NCI-H1694 treated with DMSO at 0.1 percent for 48 hours (cell line): Measurements from ENCODE around the gene CTDSP2.
"Not testable (repeated sequence)": the region's sequence is repeated elsewhere in the genome, so short reads cannot be mapped to it uniquely, and the experiment has no call there.

Experiments used
- DNase-seq: peaks from one replicate; lab custom pipeline; 2025; lab: John Stamatoyannopoulos, UW

CTDSP2 gene

DNA sequence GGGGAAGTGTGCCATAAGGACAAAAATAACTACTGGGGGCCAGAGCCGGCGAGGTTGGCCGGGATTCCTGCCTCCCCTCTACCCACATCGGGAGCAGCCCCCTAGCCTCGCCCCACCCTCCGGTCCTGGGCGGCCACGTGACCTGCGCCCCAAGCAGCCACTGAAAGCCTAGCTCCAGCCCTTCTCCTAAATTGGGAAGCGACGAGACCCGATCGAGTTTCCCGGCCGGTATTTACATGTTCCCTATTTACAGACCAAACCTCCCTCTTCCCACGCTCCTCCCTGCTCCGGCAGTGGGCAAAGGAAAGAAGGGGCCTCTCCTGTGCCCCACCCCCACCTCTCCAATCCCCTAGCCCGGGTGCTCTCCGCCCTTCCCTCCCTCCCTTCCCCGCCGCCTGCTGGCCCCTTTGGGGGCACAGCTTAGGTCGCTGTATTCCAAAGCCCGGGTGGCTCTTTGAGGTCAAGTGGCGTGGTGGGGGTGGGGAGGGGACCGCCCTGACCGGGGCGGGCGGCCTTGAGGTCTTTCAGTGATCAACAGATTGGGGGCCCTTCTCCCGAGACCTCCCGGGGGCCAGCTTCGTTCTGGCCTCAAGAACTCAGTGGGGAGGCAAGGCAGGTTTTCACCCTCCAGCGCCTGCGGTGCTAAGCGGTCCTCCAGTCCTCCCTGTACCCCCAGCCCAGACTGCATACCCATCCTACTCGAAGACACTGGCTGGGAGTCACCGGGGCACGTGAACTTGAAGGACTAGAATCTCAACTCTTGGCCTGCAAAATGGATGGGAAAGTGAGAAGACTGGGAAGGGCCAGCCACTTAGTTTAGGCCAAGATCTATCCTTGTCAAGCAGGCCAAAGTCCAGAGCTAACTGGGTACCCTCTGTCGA, 6.3 kb upstream of the CTDSP2 start:
- DNase-seq, result no peak

DNA sequence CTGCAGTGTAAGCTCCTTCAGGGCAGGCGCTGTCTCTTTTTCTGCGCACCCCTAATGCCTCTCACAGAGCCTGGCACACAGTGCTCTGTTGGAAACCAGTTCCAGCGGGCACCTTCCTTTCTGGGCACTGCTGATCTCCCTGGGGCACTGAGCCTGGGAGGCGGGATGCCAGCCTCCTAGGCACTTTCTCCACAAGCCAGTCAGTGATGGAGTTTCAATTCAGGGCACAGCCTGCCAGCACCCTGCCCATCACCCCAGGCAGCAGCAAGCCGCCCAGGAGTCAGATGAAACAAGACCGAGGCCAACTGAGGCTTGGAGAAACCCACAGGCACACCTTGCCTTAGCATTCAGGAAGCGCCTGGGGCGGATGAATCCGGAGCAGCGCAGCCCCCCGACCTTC, 5.7 kb upstream of the CTDSP2 start:
- DNase-seq, result no peak

DNA sequence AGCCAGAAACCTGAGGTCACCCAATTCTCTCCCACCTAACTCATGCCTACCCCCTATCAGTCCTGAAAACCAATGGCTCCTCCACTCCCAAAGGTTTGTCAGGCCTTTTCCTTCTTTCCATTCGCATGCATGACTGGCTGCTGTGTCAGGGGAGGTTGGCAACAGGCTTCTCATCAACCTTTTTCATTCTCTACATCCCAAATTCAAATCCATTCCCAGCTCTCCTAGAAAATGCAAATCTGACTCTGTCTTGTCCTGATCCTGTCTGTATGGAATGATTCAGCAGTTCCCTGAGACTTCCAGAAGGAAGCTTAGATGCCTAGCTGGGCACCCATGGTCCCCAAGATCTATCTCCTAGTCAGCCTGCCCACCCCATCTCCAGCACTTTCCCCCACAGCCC, 5.0 kb upstream of the CTDSP2 start:
- no peak for DNase-seq

DNA sequence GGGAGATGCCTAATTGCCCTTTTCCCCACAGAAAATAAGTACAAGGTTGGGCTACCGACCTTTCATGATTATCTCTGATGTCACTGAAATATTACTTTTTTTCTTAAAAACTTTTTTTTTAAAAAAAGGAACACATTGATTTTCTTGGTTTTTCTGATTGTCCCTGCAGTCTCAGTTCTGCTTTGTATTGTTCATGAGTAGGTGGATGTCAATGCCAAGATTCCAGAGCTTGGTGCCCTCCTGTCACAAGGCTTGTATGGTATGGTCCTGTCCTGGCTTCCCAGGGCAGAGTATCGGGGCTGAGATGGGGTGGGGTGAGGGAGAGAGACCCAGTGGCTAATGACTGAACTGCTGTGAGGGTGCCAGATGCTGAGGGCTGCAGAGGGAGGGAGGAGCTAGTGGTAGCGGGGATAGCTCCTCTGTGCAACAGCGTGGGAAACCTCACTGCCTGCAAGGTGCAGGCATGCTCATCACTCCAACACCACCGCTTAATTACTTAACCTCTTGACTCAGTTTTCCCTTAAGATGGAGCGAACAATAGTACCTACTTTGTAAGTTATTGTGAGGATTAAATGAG, 4.4 kb upstream of the CTDSP2 start:
- DNase-seq, result peak; percentile 61

DNA sequence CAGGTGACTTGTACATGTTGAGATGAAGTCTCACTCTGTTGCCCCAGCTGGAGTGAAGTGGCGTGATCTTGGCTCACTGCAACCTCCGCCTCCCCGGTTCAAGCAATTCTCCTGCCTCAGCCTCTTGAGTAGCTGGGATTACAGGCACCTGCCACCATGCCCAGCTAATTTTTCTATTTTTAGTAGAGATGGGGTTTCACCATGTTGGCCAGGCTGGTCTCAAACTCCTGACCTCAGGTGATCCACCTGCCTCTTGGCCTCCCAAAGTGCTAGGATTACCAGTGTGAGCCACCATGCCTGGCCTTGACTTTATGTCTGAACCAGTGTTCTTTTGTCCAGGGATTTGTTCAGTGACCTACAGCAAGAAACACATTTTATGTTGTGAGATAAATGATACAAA, 2.9 kb upstream of the CTDSP2 start:
- not testable (repeated sequence) for DNase-seq

DNA sequence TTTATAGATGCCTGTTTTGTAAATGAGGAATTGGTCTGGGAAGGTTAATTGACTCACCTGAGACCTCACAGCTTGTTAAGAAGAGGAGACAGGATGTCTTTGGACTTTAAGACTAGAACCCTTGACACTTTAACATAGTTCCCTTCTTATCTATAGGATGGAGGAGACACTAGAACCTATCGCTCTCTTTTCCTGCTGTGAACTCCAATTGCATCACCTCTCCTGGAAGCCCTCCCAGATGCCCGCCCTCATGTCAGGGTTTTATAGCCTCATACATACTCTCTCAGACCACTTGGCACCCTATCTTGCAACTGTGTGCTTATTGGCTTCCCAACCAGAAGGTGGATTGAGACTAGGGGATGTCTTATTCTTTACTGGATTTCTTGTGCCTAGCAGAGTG, 2.5 kb upstream of the CTDSP2 start:
- no peak for DNase-seq

DNA sequence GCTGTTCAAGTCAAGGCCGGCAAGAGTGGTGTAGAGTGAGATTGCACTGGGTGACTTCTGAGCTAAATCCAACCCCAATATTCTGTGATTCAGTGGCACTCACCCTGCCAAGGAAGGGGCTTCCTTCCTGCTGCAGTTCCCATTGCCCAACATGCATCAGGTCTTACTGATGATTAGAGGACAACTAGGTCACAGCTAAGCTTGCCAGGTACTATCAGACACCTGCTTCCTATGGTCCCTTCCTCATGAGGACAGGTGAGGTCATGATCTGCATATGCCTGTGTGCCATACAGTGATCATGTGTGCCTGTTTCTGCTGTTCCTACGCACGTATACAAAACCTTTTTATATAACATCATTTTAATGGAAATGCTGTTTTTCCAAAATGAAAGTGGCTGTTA, 1.7 kb upstream of the CTDSP2 start:
- DNase-seq, result no peak

DNA sequence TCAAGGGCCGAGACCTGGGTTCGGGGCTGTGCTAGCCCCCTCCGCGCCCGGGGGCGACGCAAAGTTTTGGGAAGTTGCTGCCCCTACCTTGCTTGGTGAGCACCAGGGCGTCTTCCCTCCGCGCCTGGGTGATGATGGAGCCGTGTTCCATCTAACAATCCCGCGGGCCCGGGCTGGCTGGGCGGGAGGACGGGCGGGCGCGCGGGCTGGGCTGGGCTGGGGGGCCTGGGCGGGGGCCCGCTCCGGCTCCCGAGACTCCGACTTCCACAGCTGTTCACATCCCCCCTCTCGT, 298 bp downstream of the CTDSP2 start:
- no peak for DNase-seq

DNA sequence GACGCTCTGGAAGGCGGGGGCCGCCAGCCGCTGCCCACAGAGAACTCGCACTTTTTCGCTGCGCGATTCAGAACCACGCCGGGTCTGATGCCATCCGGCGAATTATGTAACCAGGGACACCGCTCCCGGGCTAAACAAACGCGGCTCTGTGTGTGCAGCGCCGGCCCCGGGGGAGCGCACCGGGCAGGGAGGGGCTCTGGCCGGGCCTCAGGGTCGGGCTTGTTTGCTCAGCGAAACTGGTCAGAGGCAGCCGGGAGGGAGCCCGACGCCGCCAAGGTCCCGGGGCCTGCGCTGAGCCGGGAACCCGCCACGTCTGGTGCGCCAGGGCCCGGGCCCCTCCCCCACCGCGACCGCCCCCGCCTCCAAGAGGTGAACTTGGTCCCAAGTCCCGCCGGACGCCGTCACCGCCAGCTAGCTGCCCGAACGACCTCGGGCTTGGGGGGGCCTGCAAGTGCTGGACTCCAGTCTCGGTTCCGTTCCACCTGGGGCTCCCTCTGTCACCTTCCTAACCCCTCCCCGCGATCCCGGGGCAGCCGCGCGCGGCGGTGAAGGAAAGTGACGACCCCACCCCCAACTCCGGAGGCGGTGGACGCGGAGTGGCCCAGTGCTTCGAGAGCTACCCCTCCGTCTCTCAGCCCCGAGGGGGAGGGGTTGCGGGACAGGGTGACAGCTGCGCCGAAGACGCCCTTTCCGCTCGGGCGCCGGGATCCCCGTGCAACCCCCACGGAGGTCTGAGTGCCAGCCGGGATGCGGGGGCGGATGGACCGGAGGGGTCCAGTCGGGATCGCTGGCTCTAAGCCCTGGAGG, 848 bp downstream of the CTDSP2 start:
- DNase-seq, result no peak

DNA sequence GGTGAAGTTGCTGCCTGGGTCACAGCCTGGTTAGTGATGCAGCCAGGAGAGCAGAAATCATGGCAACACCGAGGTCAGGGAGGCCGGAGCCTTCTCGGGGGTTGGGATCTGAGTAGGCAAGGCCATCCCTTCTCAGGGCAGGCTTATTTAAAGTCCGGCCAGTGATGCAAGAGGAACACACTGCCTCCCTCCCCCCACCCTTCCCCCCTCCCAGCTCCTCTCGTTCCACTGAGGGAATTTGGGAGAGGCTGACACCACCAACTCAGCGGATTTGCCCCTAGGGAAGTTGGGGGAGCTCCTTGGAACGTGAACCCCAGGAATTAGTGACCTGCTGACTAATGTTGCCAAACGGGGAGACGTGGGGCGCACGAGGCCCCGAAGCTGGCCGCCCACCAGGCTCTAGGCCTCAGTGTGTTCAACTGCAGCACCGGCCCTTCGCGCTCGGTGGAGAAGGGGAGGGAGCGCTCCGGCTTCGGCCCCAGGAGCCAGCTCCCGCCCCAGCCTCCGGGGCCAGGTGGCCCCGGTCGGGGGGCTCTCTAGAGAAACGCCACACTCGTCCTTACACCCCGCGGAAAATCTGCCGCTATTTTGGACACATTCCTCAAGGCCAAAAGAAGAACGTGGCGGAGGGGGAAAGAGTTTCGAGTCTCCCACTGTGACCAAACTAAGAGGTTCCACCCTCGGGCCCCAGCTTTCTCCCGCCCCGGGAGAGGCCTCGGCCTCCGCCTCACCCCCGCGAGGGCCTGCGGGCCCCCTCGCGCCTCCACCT, 1.6 kb downstream of the CTDSP2 start:
- no peak for DNase-seq

DNA sequence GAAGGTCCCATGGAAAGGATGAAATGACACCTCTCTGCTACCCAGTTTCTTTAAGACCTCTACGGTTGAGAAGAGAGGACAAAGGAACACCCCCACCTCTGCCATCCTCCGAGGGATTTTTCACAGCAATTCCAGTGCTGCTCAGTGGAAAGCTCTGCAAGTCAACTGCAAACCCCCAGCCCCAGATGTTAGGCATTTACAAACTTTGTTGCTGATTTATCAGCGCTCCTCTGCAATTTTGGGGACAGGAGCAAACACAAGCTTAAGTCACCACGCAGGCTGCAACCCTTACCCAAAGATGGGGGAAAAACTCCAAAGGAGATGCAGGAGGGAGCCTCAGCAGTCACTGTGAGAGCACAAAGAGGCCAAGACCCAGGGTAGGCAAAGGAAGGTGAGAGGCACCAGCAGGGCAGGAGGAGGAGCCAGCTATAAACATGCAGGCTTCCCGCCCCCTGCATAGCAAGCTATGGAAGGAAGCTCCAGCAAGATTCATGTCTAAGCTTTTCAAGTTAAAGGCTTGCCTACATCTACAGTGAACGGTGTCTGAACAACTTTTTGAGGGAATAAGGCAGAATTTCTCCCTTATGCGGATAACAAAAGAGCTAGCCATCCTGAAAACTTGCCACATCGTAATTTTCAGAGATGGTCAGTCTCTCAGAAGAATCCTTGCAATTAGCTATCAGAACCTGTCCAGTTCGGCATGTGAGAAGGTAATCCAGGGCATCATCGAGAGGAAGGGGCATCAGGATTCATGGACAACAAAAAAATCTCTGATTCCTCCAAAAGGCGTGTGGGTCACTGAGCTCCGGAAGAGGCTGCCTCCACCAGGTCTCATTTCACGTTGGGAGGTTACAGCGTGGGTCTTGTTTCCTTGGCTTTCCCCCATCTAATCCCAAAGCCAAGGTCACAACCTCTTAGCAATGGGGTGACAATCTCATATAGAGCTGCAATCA, 3.9 kb downstream of the CTDSP2 start:
- DNase-seq, result no peak

DNA sequence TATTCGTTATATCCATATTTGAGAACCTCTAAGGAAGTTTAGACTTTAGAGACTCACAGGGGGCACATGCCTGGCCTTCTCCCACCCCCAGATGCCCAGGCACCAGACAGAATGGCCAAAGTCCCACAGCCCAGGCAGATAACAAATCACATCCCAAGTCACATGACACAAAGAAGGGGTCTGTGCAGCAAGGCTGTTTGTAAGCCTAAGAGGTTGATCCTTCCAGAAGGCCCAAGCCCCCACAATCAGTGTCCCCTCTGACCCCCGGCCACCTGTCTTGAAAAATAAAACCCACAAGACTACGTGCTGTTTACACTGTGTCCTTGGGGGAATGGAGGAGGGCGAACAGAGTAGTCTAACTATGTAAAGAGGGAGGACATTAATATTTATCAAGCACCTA, 5.1 kb downstream of the CTDSP2 start:
- no peak for DNase-seq

DNA sequence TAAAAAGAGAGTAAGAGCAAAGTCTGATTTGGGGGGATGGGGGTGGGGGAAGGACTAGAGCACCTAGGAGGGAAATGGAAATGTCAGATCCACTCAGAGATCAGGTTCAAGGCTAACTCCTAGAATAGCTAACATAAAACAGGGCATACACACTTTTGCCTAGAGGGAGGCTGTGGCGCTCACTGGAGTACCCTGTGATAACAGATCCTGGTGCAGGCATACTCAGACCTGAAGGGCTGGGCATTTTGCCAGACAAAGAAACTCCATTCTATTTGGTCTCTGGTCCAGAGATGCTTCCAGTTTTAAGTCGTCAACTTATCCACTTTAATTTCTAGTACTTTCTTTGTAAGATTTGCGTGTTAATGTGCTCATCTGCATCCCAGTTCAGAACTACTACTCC, 5.8 kb downstream of the CTDSP2 start:
- no peak for DNase-seq

DNA sequence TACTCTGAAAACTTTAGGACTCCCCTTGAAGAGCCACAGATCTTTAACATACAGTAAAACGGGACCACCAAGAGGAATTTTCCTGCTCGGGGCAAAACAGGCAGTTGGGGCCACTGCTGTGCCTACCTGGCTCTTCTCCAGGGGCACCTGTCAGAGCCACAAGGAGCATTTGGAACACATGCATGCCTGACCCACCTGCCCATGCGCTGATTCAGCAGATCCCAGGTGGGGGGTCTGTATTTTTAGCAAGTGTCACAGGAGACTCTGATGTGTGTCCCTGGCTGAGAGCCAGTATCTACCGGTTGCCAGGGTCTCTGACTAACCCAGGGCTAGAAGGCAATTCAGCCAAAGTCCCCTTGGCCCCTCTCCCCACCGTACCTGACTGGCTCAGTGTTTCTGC, 6.5 kb downstream of the CTDSP2 start:
- no peak for DNase-seq

DNA sequence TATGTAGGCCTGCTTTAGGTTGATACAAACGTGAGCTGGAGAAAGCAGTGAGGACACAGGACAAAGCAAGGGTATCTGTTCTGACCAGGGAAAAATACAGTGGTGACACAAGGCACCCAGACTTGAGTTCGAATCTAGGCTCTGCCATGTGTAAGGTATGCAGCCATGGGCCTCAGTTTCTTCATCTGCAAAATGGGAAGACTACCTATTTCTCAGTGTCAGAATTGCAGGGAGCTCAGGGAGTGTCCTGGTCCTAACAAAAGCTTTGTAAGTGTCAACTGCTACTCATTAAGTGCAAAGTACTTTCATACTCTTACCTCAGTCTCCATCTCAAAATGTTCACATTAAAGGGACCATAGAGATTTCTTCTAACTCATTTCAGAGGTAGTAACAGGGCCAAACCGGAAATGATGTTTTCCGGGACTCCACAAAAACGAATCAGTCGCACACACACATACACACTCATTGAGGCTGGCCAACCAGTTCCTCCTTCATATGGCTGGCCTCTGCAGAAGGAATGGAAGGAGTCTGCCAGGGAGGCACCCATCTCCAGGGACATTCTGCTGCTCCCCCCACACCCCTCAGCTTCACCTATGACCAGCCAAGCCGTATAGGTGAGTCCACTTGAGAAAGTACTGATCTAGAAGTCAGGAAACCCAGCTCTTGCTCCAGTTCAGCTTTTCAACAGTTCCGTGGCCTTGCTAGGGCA, 7.8 kb downstream of the CTDSP2 start:
- DNase-seq, result no peak

DNA sequence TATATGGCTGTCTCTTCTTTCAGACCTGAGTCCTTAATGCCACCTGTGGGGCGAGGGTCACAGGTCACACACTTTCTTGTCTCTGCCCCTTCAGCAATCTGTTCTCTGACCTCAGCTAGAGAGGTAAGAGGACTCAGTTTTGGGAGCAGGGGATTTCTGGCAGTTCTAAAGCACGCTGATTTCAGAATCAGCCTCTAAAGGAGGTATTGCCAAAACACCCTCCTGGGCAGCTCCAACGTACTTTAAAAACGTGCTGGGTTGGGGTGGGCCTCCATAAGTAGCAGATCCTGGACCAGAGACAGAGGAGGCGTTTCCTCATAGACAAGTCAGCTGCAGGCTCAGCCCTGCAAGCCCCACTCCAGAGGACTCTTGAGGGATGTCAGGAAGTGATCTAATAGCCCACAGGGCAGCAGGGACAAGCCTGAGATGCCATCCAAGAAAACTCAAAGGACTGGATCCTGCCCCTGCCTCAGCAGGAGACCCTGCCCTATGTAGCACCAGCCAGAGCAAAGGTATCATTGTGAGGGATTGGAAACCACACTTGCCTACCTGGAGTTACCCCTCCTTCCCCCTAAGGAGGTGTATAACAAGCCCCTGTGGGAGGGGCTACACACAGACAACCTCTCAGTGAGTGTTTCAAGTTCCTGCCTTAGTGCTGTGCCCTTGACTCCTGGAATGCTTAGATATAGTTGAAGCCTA, 8.5 kb downstream of the CTDSP2 start:
- DNase-seq, result no peak

DNA sequence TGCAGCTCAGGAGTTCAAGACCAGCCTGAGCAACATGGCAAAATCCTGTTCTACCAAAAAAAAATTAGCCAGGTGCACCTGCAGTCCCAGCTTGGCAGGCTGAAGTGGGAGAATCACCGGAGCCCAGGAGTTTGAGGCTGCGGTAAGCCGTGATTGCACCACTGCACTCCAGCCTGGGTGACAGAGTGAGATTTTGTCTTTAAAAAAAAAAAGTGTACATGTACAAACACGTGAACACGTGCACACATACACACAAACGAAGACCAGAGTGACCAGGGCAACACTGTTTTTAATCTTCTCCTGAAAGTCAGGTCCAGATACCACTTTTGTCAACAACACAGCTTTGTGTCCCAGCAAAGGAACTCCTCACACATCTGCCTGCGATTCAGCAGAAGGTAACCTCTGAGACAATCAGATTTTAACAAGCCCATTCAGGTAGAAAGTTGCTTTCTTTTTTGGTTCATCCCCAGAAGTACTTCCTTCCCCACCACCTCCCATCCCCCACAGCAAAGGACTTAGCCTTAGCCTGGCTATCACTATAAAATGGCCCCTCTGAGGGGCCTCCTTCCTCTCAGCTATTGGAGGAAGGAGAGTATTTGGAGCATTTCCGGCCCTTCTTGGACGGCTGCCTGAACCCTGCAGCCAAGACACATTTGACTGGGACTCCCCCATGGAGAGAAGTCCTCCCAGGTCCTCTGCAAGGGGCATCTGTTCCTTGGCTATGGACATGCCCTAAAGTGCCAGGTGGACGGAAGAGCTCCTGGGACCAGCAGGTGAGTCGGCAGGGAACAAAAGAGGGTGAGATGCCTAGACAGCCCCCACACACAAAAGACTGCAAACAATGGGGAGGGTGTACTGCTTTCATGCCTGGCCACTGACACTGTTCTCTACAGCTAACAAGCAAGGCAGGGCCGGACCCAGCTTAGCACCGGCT, 9.8 kb downstream of the CTDSP2 start:
- DNase-seq, result no peak

DNA sequence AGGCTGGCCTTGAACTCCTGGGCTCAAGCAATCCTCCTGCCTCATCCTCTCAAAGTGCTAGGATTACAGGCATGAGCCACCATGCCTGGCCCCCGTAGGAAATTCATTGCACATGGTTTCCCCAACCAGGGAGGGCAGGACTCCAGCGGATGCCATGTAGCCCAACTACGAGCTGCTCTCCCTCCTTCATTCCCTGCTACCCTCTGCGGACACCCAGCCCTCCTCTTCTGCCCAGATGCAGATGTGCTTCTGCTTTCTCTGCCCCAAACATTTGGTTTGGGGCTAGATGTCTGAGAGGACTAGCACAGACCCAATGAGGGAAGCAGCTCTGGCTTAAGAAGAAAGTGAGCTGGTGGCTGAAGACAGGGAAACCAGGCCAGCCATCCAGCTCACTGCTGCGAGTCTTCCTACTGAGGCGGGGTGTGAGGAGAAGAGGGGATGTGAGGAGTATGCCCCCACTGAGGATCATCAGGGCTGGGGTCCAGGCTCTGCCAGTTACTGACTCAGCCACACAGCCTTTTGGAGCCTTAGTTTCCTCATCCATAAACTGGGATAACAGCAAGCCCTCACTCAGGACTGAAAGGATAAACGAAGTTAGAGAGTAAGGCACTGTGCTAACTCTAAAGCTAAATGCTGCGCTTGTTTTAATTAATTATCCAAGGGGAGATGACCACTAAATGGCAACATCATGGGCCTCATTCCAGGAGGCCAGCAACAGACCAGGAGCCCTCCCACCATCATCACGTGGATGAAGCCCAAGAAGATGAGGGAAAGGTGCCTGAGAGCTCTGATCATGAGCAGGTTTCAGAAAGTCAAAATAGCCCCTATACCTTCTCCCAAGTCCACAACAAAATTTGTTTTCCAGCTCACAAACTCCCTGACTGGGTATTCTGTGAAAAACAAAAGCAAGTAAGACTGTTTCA, 10.9 kb downstream of the CTDSP2 start:
- DNase-seq, result no peak
